K562 (cell line): ENCODE data around the gene NFAM1. TPM values are rescaled to one million over a fixed set of nuclear protein-coding genes. Genes with fewer than 3 reads are reported as not detected.

ENCODE experiments used
- CCAR2 ChIP-seq: fragments of 200-400 bp; formaldehyde crosslinking; IDR thresholded peaks from 2 replicates; pipeline ENCODE4 v1.6.1; 2017; ENCODE audit warnings: mild to moderate bottlenecking, low read depth, low read length
- E2F4 ChIP-seq: sonication (generic); formaldehyde crosslinking; IDR thresholded peaks from 2 replicates; pipeline ENCODE4 v1.8.0; 2022; ENCODE audit warnings: mild to moderate bottlenecking, low read depth, missing genetic modification reagents
- ETS1 ChIP-seq: conservative IDR thresholded peaks from 2 replicates; pipeline ENCODE4 v1.6.1; 2011; ENCODE audit warnings: low read depth, mild to moderate bottlenecking, low read length; ENCODE audit not compliant: control insufficient read depth
- ILF3 ChIP-seq: fragments of 450-650 bp; IDR thresholded peaks from 2 replicates; pipeline ENCODE4 v1.6.1; 2018; ENCODE audit warnings: antibody characterized with exemption, mild to moderate bottlenecking, moderate library complexity, borderline replicate concordance
- ILK ChIP-seq: fragments of 450-650 bp; IDR thresholded peaks from 2 replicates; pipeline ENCODE4 v1.6.1; 2016; ENCODE audit warnings: missing genetic modification characterization, low read depth, mild to moderate bottlenecking, missing compliant biosample characterization, moderate library complexity, borderline replicate concordance
- KDM4B ChIP-seq, 2 experiments: fragments of 450-650 bp in 1 of 2; sonication (generic) in 1 of 2; IDR thresholded peaks; 2 replicates each; pipeline ENCODE4 v1.6.1; 2016 to 2017; ENCODE audit warnings: borderline replicate concordance in 2 of 2, antibody characterized with exemption in 1 of 2, low read depth in 1 of 2, mild to moderate bottlenecking in 1 of 2
- MITF ChIP-seq: IDR thresholded peaks from 2 replicates; pipeline ENCODE4 v1.6.1; 2014; ENCODE audit warnings: antibody characterized with exemption
- NCOA6 ChIP-seq: fragments of 450-650 bp; IDR thresholded peaks from 2 replicates; pipeline ENCODE4 v1.6.1; 2017; ENCODE audit warnings: mild to moderate bottlenecking
- PRPF4 ChIP-seq: fragments of 200-400 bp; formaldehyde crosslinking; IDR thresholded peaks from one replicate; pipeline ENCODE4 v1.6.1; 2017; ENCODE audit warnings: low read length, low read depth, mild to moderate bottlenecking; ENCODE audit not compliant: insufficient read depth, poor library complexity, severe bottlenecking
- TBL1XR1 ChIP-seq, 2 experiments: IDR thresholded peaks; 2 replicates each; pipeline ENCODE4 v1.6.1; 2012; ENCODE audit warnings: improper control_type of control experiment in 2 of 2, low read length in 2 of 2, mild to moderate bottlenecking in 1 of 2
- TFE3 ChIP-seq: fragments of 450-650 bp; formaldehyde crosslinking; IDR thresholded peaks from 2 replicates; pipeline ENCODE4 v1.4.0; 2020; ENCODE audit warnings: mild to moderate bottlenecking, mixed read lengths
- THAP7 ChIP-seq: fragments of 250-450 bp; sonication (Bioruptor Pico); IDR thresholded peaks from 2 replicates; pipeline ENCODE4 v1.5.0; 2021
- ZNF134 ChIP-seq: fragments of 250-450 bp; sonication (Bioruptor Pico); conservative IDR thresholded peaks from 2 replicates; pipeline ENCODE4 v1.4.0; 2020
- ZNF408 ChIP-seq: fragments of 250-450 bp; sonication (Bioruptor Pico); IDR thresholded peaks from 2 replicates; pipeline ENCODE4 v1.4.0; 2020; ENCODE audit warnings: low read depth, mild to moderate bottlenecking, moderate library complexity
- ZNF592 ChIP-seq: fragments of 450-650 bp; IDR thresholded peaks from 2 replicates; pipeline ENCODE4 v1.6.1; 2017; ENCODE audit warnings: antibody characterized with exemption, mild to moderate bottlenecking
- polyA plus RNA-seq, 8 experiments: library from polyadenylated mRNA; depleted of rRNA in 4 of 8; stranded (reverse) in 5 of 8; unstranded in 3 of 8; fragments of >200 nt; fragmentation: Nextera tagmentation in 2 of 8; fragmentation: Illumina TruSeq in 1 of 8; extraction: Ambion mirVana in 2 of 8; extraction: Trizol in 1 of 8; gene quantifications; 2 replicates each; pipeline versions ENCODE4 v1.2.1 to v1.2.3, GENCODE V29; 2011 to 2014; ENCODE audit warnings: inconsistent platforms in 1 of 8, missing spikeins in 1 of 8
- total RNA-seq, 7 experiments: library from RNA; depleted of rRNA in 6 of 7; stranded (reverse); fragments of >200 nt in 6 of 7; fragmentation: Illumina TruSeq in 2 of 7; extraction: Trizol in 2 of 7; gene quantifications; 2 replicates each; pipeline versions ENCODE4 v1.2.1 to v1.2.3, GENCODE V29; 2011 to 2021; ENCODE audit warnings: low replicate concordance in 1 of 7

NFAM1 gene
- total and polyA plus RNA-seq, 9 of the 15 experiments (the other 6 are each of a cell fraction or from before 2014, with no cell fraction given): 0.01 to 0.18 (median 0.03) TPM; not detected in 5

GRCh38 chr22:42444077-42444904 lies 12.1 kb upstream of the NFAM1 start (continued):
- peak; percentile 75 for TF ChIP-seq ZNF592
- TF ChIP-seq THAP7 (CRISPR knock-in tag): no peak
- no peak for TF ChIP-seq CCAR2
- no peak for TF ChIP-seq NCOA6
- TF ChIP-seq ILK (tag): no peak
- TF ChIP-seq ETS1: 0 out of 2 replicates have a peak, but pooled peaks have one; percentile 6
- TF ChIP-seq TBL1XR1 (IDR thresholded peaks at IDR 0.05; ENCODE audit: low read length in 2 of 2): peak in 1 of 2 experiments; percentile 28; a peak in 1 of 4 replicates
- no peak for TF ChIP-seq ZNF134 (CRISPR knock-in tag)
- no peak for TF ChIP-seq ZNF408 (CRISPR knock-in tag)
- TF ChIP-seq E2F4: no peak
- TF ChIP-seq ILF3: no peak
- TF ChIP-seq KDM4B (IDR thresholded peaks at IDR 0.05; ENCODE audit: borderline replicate concordance in 2 of 2, low read depth in 1 of 2): 0 out of 4 replicates have a peak, but pooled peaks of 1 of the 2 experiments have one; percentile 32
- TF ChIP-seq TFE3 (CRISPR knock-in tag): no peak
- TF ChIP-seq PRPF4: no peak
- TF ChIP-seq MITF: no peak
